Occipital lobe (tissue), 2 donors: ENCODE data around the gene PARN. TPM values are rescaled to one million over a fixed set of nuclear protein-coding genes. Genes with fewer than 3 reads are reported as not detected.
"Not testable (repeated sequence)": the region's sequence is repeated elsewhere in the genome, so short reads cannot be mapped to it uniquely, and the experiment has no call there.

Source experiments
- DNase-seq: peaks from one replicate; lab custom pipeline; 2025; lab: John Stamatoyannopoulos, UW
- total RNA-seq: library from RNA; depleted of rRNA; stranded (reverse); fragments of >200 nt; gene quantifications from one replicate; pipeline ENCODE4 v1.2.3, GENCODE V29; 2014

Gene PARN
- total RNA-seq, 1 donor from 2014 or later: 25.6 TPM

DNA sequence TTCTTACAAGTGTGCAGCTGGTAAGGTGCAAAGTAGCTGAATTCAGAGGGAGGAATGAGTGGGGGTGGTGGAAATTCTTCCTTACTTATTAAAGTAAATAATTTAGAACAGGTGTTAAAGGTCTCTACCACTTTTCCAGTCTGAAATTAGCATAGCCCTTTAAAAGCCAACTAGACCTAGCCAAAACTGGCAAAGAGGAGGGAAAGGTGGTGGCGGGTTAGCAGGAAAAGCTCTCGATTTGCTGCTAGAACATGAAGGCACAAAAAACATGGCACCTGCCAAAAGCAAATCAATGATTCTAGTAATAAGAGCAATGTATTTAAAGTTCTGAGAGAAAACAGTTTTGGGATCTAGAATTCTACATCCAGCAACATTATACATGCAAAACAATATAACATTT is 157.7 kb downstream of the PARN start:
- DNase-seq: no peak

DNA sequence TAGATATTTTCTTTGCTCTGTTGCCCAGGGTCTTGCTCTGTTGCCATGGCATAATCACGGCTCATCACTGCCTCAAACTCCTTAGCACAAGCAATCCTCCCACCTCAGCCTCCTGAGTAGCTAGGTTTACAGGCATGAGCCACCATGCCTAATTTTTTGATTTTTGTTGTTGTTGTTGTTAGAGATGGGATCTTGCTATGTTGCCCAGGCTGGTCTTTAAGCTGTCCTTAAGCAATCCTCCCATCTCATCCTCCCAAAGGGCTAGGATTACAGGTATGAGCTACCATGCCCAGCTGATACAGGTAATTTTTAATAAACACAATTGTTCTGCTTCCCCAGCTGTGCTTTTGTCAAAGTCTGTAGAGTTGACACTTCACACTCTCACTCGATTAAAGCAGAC is 159.3 kb downstream of the PARN start:
- no peak for DNase-seq

DNA sequence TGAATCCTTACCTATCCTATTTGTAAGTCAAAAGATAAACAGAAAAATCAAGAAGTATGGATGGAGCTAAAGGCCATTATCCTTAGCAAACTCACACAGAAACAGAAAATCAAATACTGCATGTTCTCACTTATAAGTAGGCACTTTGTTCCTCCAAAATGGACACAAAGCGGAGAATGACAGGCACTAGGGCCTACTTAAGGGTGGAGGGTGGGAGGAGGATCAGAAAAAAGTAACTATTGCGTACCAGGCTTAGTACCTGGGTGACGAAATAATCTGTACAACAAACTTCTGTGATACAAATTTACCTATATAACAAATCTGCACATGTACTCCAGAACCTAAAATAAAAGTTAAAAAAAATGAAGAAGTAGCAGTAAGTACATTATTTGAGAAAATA is 164.3 kb downstream of the PARN start:
- DNase-seq: no peak

DNA sequence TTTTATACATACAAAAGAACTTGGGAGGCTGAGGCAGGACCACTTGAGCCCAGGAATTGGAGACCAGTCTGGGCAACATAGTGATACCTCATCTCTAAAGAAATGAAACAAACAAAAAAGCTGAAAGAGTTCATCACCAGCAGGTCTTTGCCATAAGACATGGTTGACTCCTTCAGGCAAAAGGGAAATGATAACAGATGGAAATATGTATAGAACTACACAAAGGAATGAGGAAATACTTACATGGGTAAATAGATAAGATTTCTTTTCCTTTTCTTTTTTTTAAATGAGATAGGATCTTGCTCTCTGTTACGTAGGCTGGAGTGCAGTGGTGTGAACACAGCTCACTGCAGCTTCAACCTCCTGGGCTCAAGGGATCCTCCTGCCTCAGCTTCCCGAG is 165.3 kb downstream of the PARN start:
- no peak for DNase-seq

DNA sequence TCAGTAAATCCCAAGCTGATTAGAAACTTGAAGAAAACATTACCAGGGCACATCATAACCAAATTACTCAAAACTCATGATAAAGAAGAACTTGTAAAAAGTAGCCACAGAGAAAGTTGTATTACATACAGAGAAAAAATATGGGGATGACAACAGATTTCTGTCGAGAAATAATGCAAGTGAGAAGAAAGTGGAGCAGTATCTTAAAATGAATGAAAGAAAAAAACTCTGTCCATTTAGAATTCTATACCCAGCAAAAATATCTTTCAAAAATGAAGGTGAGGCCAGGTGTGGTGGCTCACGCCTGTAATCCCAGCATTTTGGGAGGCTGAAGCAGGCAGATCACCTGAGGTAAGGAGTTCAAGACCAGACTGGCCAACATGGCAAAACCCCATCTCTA is 165.9 kb downstream of the PARN start:
- no peak for DNase-seq

DNA sequence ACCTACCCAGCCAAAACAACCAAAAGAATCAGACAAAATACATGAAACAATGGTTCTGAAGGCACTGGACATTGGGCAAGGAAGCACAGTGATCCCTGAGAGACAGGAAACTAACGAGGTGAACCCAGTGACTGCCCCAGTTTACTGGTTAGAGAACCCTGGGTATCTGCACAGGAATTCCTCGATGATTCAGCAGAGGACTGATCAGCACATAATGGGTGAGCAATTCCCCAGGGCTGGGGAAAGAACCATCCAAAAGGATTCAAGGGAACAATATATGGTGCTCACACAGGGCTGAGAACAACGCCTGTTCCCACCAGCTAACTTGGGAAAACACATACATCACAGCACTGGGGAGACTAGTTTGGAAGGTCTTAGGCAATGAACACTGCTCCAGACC is 167.2 kb downstream of the PARN start:
- no peak for DNase-seq

DNA sequence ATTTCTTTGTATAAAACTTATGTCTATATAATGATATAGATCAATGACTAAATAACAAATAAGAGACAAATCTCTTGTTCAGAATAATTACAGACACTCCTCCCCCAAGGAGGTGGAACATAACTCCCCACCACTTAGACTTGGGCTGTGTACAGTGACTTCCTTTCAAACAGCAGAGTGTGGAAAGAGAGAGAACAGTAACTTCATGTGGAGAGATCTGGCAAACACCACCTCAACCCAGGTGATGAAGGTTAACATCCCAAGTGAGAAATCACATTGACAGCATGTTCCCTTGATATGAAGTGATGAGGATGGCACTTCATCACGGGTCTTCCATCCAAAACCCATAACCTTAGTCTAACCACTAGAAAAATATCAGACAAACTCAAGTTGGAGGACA is 169.3 kb downstream of the PARN start:
- no peak for DNase-seq

DNA sequence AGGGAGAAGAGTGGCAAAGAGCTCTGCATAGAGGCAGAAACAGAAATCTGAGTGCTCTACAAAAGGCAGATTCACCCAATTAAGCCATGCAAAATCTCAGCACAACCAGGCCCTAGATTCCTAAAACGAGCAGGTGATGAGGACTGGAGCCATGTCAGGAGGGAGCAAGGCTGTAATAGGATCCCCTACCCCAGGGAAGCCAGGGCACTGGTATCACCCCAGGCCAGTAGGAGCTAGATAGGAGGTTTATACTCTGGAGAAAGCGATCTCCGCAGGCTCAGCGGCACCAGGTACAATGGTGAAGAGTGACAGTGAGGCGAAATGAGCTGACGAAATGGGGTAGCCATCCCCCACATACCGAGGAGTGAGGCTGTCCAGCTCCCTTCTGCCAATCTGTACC is 171.5 kb downstream of the PARN start:
- no peak for DNase-seq

DNA sequence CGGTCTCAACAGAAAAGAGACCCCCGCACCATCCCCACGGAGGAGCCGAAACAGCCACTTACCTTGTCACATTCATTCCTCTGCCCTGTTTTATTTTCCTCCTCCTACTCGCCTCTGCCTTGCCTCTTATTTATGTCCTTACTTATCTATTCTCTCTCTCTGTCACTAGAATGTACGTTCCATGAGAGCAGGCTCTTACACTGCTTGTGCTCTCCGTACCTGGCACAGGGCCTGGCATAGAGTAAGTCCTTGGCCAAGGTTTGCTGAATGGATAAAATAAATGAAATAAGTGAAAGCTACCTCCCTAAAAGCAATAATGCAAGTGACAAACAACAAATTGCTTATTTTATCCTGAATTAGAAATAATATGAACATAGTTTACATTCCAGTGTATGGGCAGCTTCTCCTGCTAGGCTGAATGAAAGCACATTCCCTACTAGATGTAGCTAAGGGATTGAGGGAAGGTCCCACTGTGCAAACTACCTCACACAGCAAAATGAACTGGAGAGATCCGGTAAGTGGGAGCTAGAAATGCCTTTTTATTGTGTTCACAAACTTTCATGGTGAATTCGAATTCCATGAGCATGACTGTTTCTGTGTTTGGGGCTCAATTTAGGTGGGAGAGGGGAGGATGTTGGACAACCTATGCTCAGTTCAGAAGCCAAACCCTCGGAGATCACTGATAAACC is 173.1 kb downstream of the PARN start:
- DNase-seq: no peak

DNA sequence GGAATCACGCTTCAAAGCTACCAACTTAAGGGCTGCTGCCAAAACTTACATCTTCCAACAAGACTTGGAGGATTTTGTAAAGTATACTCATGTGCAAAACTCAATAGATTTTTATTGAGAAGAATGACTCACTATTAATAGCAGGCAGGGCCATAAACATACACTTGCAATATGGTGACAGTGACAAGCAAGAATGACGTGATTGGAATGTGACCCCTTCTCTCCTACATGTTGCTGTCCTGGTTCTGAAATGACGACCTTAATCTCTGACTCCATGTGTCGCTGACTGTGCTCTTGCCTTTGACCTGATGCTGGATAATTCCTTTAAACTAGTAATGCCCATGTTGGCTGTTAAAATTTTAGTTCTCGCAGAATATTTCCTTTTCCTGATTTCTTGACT is 174.5 kb downstream of the PARN start:
- no peak for DNase-seq

DNA sequence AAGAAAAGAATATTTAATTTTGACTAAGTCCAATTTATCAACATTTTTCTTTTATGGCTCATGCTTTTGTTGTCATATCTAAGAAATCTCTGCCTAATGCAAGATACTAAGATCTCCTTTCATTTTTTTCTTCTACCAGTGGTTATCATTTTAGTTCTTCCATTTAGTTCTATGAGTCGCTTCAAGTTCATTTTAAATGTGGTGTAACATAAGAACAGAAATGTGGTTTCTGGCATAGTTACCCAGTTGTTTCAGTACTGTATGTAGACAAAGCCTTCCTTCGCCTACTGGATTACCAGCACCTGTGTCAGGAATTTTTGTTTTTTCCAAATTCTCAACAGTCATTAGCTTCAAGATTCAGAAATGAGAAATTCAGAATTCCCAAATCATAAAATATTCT is 175.7 kb downstream of the PARN start:
- DNase-seq: no peak

DNA sequence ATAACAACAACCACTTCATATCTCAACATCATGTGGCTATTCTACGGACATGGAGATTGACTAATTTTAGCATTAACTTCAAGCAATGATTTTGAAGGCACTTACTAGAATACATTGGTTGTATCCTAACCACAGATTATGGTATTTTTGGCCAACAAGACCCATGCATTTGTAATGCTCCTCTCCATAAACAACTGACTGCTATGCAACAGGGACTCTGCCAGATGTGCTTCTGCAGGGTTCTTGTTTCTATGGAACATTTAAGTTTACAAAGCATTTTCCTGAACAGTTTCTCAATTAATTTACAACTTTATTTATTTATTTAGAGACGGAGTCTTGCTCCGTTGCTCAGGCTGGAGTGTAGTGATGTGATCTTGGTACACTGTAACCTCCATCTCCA is 178.0 kb downstream of the PARN start:
- DNase-seq: no peak

DNA sequence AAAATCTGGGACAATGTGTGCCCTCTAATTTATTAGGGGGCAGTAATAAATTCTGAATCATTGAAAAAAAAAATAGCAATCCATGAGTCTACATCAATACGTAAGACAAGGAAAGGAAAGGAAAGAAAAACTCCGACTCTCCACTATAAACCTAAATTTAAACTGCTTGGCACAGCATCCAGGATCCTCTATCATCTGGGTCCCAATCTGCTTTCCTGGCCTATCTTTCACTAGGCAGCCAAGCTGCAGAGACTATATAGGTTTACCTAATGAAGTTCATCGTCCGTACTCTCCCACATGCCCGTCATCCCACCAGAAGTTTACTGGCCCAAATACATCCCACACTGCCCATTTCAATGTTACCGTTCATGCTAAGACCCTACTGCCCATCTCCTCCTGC is 179.2 kb downstream of the PARN start:
- DNase-seq: no peak

DNA sequence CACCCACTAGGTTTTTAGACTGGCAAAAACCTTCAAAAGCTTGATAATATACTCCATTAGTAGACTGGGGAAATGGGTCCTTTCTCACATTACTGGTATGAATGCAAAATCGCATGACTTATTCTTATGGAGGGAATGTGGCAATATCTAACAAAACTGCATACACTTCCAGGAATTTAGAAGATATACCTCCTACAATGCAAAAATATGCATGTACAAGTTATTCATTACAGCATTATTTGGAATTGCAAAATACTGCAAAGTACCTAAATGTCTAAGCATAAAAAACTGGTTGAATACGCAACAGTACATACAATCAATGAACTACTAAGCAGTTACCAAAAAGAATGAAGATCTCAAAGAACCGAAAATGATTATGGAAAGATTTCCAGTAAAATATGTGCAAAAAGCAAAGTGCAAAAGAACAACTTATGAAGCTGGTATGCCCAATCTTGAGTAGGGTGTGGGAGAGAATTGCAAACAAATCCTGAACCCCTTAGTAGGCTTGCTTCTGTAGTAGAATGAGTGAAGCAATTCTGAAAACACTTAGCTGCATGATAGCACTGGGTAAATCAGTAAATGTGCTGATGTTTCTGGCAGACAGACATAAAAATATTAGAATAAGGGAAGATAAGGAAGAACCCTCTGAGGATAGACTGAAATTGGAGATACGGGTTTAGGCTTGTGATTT is 180.1 kb downstream of the PARN start:
- DNase-seq: no peak

DNA sequence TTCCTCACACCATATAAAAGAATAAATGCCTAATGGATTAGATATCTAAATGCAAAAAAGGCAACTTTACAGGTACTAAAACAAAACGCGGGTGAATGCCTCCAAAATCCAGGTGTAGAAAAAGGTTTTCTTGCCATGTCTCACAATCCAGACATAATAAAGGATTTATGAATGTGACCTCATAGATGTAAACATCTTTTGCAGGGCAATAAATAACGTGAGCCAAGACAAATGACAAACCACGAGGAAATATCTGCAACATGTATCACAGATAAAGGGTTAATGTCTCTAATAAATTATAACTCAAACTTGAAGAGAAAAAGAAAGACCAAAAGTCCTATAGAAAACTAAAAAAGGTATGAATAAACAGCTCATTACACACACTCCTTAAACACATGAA is 180.7 kb downstream of the PARN start:
- no peak for DNase-seq

DNA sequence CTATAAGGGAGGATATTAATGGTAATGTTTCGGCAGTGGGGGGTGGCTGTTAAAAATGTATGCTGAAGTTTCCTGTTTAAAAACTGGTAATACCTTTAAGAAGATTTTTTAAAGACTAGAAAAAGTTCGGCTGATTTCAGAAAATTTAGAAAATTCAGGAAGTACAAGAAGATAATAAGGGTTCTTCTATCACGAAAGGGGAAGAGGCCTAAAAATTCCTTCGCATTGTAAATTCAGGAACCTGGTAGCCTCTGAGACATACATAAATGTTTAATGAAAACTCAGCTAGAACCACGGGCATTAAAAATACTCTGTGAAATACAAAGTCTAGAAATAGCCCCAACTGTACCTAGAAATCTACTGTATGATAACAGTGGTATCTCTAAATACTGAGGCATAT is 181.2 kb downstream of the PARN start:
- DNase-seq: no peak

DNA sequence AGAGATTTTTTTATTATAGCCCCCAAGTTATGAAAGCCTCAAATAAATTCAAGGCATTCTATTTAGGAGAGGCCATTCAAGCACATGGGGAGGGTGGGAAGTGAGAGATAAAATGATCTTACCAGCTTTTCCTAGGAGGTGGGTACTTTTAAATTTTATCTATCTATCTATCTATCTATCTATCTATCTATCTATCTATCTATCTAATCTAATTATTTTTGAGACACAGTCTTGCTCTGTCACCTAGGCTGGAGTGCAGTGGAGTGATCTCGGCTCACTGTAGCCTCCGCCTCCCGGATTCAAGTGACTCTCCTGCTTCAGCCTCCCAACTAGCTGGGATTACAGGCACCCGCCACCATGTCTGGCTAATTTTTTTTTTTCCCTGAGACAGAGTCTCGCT is 182.3 kb downstream of the PARN start:
- no peak for DNase-seq

DNA sequence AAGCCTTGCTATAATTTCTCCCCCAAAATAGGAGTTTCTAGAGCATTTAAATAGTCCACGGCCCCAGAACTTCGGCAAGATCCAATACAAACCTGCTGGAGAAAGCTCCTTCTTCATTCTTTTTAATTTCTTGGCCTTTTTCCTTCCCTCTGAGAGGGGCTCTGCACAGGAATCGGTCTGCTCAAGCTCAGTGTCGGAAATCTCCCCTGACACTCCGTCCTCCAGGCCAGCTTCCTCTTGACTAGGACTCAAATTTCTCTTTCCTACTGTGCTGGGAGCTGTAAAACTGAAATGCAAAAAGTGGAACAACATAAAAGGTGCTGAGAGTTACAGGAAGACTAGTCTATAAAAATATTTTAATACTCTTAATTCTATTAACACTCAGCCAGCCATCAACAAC is 183.3 kb downstream of the PARN start:
- no peak for DNase-seq

DNA sequence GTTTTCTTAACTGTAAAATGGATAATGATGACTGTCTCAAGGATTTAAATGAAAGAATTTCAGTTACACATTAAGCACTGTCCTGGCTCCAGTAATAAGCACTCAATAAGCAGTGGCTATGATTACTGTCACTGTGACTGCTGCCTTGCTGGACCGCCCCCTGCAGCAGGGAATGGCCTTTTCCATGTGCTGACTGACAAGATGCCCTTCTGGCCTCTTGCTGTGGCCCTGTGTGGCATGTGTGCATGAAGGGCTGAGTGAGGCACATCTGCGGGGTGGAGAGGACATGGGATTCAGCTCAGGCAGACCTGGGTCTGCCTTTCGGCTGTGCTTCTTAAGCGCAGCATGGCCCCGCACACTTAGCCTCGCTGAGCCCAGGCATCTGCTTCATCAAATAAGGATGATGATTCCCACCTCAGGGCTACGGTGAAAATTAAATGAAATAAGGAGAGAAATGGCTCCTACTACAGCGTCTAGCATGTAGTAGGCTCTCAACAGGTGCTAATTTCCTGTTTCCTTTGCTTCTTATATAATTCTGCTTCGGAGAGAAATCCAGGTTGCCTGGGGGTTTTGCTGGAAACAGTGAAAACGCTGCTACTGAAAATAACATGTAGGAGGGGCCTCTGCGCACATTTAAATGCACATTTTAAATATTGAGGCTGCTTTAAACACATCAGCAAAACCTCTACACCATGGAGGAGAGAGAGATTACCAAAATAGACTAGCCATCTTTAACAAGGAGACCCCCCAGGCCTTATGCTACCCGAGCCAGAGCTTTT is 183.9 kb downstream of the PARN start:
- no peak for DNase-seq

DNA sequence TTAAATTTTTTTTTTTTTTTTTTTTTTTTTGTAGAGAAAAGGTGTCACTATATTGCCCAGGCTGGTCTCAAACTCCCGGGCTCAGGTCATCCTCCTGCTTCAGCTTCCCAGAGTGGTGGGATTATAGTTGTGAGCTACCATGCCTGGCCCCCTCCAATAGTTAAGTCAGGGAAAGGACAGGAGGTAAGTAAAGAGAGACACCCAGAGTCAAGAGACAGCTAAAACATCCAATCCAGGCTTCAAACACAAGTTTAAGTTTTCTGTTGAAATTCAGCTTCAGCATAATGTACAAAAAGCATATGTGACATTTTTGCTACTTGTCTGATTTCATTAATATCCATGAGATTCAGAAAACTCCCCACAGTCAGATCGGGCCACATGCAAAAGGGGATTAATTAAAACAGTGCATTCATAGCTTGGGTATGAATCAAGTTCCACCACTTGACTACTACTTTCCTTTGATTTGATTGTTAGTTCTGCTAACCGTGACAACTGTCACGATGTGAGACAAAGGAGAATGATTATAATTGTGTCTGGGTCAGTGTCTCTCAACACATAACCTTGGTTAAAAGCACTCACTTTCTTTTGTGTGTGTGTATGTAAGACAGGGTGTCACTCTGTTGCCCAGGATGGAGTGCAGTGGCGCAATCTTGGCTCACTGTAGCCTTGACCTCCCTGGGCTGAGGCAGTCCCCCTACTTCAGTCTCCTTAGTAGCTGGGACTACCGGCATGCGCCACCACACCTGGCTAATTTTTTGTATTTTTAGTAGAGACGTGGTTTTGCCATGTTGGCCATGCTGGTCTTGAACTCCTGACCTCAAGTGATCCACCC is 184.9 kb downstream of the PARN start:
- DNase-seq: no peak

DNA sequence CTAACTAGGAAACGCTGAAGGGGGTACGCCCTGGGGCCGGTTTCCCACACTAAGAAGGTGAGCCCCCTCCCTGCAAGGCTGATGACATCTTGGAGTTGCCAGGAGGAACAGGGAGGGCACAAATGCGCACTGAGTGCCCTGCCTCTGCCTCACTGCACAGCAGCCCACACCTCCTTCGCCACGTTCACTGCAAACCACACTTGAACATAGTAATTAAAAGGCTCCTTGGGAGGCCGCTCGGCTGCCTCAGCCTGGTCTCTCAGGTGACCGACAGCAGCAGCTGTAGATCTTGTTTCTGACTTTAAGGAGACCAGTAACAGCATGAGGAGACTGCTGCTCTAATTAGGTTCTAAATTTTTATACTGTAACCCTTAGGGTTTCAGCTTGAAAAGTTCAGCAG is 188.5 kb downstream of the PARN start:
- DNase-seq: not testable (repeated sequence)

DNA sequence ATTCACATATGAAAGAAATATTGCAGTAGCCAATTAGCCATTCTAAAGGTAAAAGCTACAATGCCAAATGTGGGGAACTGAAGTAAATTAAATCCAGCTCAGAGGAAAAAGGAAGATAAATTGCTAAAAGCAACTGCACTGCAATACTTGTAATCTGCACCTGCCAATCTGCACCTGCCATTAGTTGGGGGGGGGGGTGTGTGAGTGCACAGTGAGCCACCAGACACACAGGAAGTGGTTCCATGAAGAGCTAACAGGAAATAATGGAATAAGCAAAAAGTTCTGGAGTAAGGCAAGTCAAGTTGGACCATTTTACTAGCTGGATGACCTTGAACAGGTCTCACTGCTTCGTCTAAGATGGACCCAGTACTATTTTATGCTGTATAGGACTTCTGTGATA is 191.8 kb downstream of the PARN start:
- DNase-seq: no peak
